ENCODE measurements around the gene MEGF11.

- TF ChIP-seq, protein P1, sequence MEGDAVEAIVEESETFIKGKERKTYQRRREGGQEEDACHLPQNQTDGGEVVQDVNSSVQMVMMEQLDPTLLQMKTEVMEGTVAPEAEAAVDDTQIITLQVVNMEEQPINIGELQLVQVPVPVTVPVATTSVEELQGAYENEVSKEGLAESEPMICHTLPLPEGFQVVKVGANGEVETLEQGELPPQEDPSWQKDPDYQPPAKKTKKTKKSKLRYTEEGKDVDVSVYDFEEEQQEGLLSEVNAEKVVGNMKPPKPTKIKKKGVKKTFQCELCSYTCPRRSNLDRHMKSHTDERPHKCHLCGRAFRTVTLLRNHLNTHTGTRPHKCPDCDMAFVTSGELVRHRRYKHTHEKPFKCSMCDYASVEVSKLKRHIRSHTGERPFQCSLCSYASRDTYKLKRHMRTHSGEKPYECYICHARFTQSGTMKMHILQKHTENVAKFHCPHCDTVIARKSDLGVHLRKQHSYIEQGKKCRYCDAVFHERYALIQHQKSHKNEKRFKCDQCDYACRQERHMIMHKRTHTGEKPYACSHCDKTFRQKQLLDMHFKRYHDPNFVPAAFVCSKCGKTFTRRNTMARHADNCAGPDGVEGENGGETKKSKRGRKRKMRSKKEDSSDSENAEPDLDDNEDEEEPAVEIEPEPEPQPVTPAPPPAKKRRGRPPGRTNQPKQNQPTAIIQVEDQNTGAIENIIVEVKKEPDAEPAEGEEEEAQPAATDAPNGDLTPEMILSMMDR (IDR thresholded peaks at IDR 0.05; ENCODE audit: insufficient read depth, low read length, poor library complexity, severe bottlenecking), result no peak
- no peak for TF ChIP-seq EZH2phosphoT487 (conservative IDR thresholded peaks at IDR 0.05; ENCODE audit: low read length)
These were observed 255.1 kb downstream of the MEGF11 start for GRCh38 chr15:65998486-65998885.
